Jurkat, Clone E6-1 (cell line): Measurements from ENCODE around the gene HIVEP1.

ENCODE experiments used
- DNase-seq: peaks from one replicate; pipeline ENCODE4 v3.0.0-alpha.2; 2011; ENCODE audit warnings: low read depth, low spot score
- H3K4me3 ChIP-seq: 2 replicates; pipeline ENCODE4 v1.5.1; 2011; ENCODE audit warnings: mild to moderate bottlenecking, low read length, control low read depth, moderate library complexity

HIVEP1 gene

GRCh38 chr6:12013307-12013719 lies 1.2 kb downstream of the HIVEP1 start:
- no peak for DNase-seq
- peak overlapping the region; percentile 72 for H3K4me3 ChIP-seq

GRCh38 chr6:12014027-12014872 lies 2.1 kb downstream of the HIVEP1 start:
- H3K4me3 ChIP-seq, result no peak overlapping the region
- no peak for DNase-seq

GRCh38 chr6:12014873-12015149 lies 2.7 kb downstream of the HIVEP1 start:
- H3K4me3 ChIP-seq, result no peak overlapping the region
- no peak for DNase-seq

GRCh38 chr6:12017263-12017662 lies 5.2 kb downstream of the HIVEP1 start:
- no peak for DNase-seq

GRCh38 chr6:12017876-12018401 lies 5.8 kb downstream of the HIVEP1 start:
- H3K4me3 ChIP-seq, result no peak overlapping the region
- no peak for DNase-seq

More at GRCh38 chr6:12017263-12017662, 5.2 kb downstream of the HIVEP1 start:
- H3K4me3 ChIP-seq, result no peak overlapping the region

- DNase-seq, result no peak
- H3K4me3 ChIP-seq, result no peak overlapping the region
These were observed 8.2 kb downstream of the HIVEP1 start for GRCh38 chr6:12020187-12020791.

GRCh38 chr6:12022481-12022880 lies 10.4 kb downstream of the HIVEP1 start:
- DNase-seq, result no peak
- no peak overlapping the region for H3K4me3 ChIP-seq

- no peak overlapping the region for H3K4me3 ChIP-seq
- DNase-seq, result no peak
These were observed 10.9 kb downstream of the HIVEP1 start for GRCh38 chr6:12022953-12023388.

GRCh38 chr6:12024216-12024615 lies 12.1 kb downstream of the HIVEP1 start:
- DNase-seq, result no peak
- no peak overlapping the region for H3K4me3 ChIP-seq

- no peak overlapping the region for H3K4me3 ChIP-seq
- DNase-seq, result no peak
These were observed 12.8 kb downstream of the HIVEP1 start for GRCh38 chr6:12024699-12025434.

GRCh38 chr6:12026120-12026519 lies 14.0 kb downstream of the HIVEP1 start:
- DNase-seq, result no peak
- no peak overlapping the region for H3K4me3 ChIP-seq

- no peak overlapping the region for H3K4me3 ChIP-seq
- no peak for DNase-seq
These were observed 14.7 kb downstream of the HIVEP1 start for GRCh38 chr6:12026833-12027232.

GRCh38 chr6:12028213-12028612 lies 16.1 kb downstream of the HIVEP1 start:
- H3K4me3 ChIP-seq, result no peak overlapping the region
- no peak for DNase-seq

- no peak overlapping the region for H3K4me3 ChIP-seq
- no peak for DNase-seq
These were observed 18.0 kb downstream of the HIVEP1 start for GRCh38 chr6:12029979-12030737.

GRCh38 chr6:12030993-12031550 lies 19.0 kb downstream of the HIVEP1 start:
- DNase-seq, result no peak
- H3K4me3 ChIP-seq, result no peak overlapping the region

- DNase-seq, result no peak
- no peak overlapping the region for H3K4me3 ChIP-seq
These were observed 20.9 kb downstream of the HIVEP1 start for GRCh38 chr6:12032783-12033573.

- no peak overlapping the region for H3K4me3 ChIP-seq
- no peak for DNase-seq
These were observed 21.7 kb downstream of the HIVEP1 start for GRCh38 chr6:12033770-12034169.

- no peak for DNase-seq
- H3K4me3 ChIP-seq, result no peak overlapping the region
These were observed 22.2 kb downstream of the HIVEP1 start for GRCh38 chr6:12034349-12034748.
